ENCODE measurements around the gene GRK3.

GRK3 gene

GRCh38 chr22:25742918-25743708, 178.6 kb downstream of the GRK3 start:
- no peaks in the 10 kb centered on the region for H3K9me3 ChIP-seq (ENCODE audit: control insufficient read depth, low read length)
- no peak overlapping the region for H3K9ac ChIP-seq (ENCODE audit: low read length)
- H3K36me3 ChIP-seq (ENCODE audit: control insufficient read depth, insufficient read depth, low read length, severe bottlenecking): no peaks in the 10 kb centered on the region
- no peak overlapping the region for H3K4me3 ChIP-seq (ENCODE audit: low read length)
- H3K4me1 ChIP-seq (ENCODE audit: control insufficient read depth, insufficient read depth, low read length): peaks cover 25% of the 10 kb centered on the region
- H3K27me3 ChIP-seq (replicated peaks; ENCODE audit: control insufficient read depth, insufficient read depth, low read length): no peaks in the 10 kb centered on the region
- no peak for DNase-seq (ENCODE audit: low read depth)

- no peak for DNase-seq (ENCODE audit: low read depth)
- H3K4me3 ChIP-seq (ENCODE audit: low read length): no peak overlapping the region
- no peak overlapping the region for H3K9ac ChIP-seq (ENCODE audit: low read length)
- no peaks in the 10 kb centered on the region for H3K9me3 ChIP-seq (ENCODE audit: control insufficient read depth, low read length)
- H3K4me1 ChIP-seq (ENCODE audit: control insufficient read depth, insufficient read depth, low read length): peaks cover 26% of the 10 kb centered on the region
- no peaks in the 10 kb centered on the region for H3K27me3 ChIP-seq (replicated peaks; ENCODE audit: control insufficient read depth, insufficient read depth, low read length)
- H3K36me3 ChIP-seq (ENCODE audit: control insufficient read depth, insufficient read depth, low read length, severe bottlenecking): no peaks in the 10 kb centered on the region
Observed at GRCh38 chr22:25744694-25745093, 180.2 kb downstream of the GRK3 start.

- peaks cover 26% of the 10 kb centered on the region for H3K4me1 ChIP-seq (ENCODE audit: control insufficient read depth, insufficient read depth, low read length)
- no peak overlapping the region for H3K4me3 ChIP-seq (ENCODE audit: low read length)
- no peak overlapping the region for H3K9ac ChIP-seq (ENCODE audit: low read length)
- no peaks in the 10 kb centered on the region for H3K9me3 ChIP-seq (ENCODE audit: control insufficient read depth, low read length)
- H3K27me3 ChIP-seq (replicated peaks; ENCODE audit: control insufficient read depth, insufficient read depth, low read length): no peaks in the 10 kb centered on the region
- peak; percentile 52 for DNase-seq (ENCODE audit: low read depth)
- no peaks in the 10 kb centered on the region for H3K36me3 ChIP-seq (ENCODE audit: control insufficient read depth, insufficient read depth, low read length, severe bottlenecking)
Observed at GRCh38 chr22:25745341-25746011, 181.0 kb downstream of the GRK3 start.

- no peaks in the 10 kb centered on the region for H3K9me3 ChIP-seq (ENCODE audit: control insufficient read depth, low read length)
- no peaks in the 10 kb centered on the region for H3K36me3 ChIP-seq (ENCODE audit: control insufficient read depth, insufficient read depth, low read length, severe bottlenecking)
- H3K4me3 ChIP-seq (ENCODE audit: low read length): no peak overlapping the region
- H3K4me1 ChIP-seq (ENCODE audit: control insufficient read depth, insufficient read depth, low read length): peaks cover 26% of the 10 kb centered on the region
- H3K9ac ChIP-seq (ENCODE audit: low read length): no peak overlapping the region
- H3K27me3 ChIP-seq (replicated peaks; ENCODE audit: control insufficient read depth, insufficient read depth, low read length): no peaks in the 10 kb centered on the region
- peak; percentile 40 for DNase-seq (ENCODE audit: low read depth)
Observed at GRCh38 chr22:25746012-25746373, 181.5 kb downstream of the GRK3 start.

- Histone ChIP-seq H3K4me1 (ENCODE audit: control insufficient read depth, insufficient read depth, low read length) (peaks cover 28% of the 10 kb centered on the region), H3K4me3 (ENCODE audit: low read length) (peak overlapping the region; percentile 1), H3K36me3 (ENCODE audit: control insufficient read depth, insufficient read depth, low read length, severe bottlenecking) (no peaks in the 10 kb centered on the region), H3K9me3 (ENCODE audit: control insufficient read depth, low read length) (no peaks in the 10 kb centered on the region), H3K9ac (ENCODE audit: low read length) (peak overlapping the region; percentile 48), H3K27me3 (replicated peaks; ENCODE audit: control insufficient read depth, insufficient read depth, low read length) (no peaks in the 10 kb centered on the region)
- peak; percentile 95 for DNase-seq (ENCODE audit: low read depth)
Observed at GRCh38 chr22:25747245-25747944, 182.9 kb downstream of the GRK3 start.

- no peaks in the 10 kb centered on the region for H3K9me3 ChIP-seq (ENCODE audit: control insufficient read depth, low read length)
- H3K4me1 ChIP-seq (ENCODE audit: control insufficient read depth, insufficient read depth, low read length): peaks cover 28% of the 10 kb centered on the region
- peak overlapping the region; percentile 1 for H3K4me3 ChIP-seq (ENCODE audit: low read length)
- H3K9ac ChIP-seq (ENCODE audit: low read length): peak overlapping the region; percentile 48
- H3K36me3 ChIP-seq (ENCODE audit: control insufficient read depth, insufficient read depth, low read length, severe bottlenecking): no peaks in the 10 kb centered on the region
- H3K27me3 ChIP-seq (replicated peaks; ENCODE audit: control insufficient read depth, insufficient read depth, low read length): no peaks in the 10 kb centered on the region
- DNase-seq (ENCODE audit: low read depth): no peak
Observed at GRCh38 chr22:25748140-25748539, 183.7 kb downstream of the GRK3 start.

GRCh38 chr22:25748704-25749103, 184.2 kb downstream of the GRK3 start:
- no peak for DNase-seq (ENCODE audit: low read depth)
- no peak overlapping the region for H3K9ac ChIP-seq (ENCODE audit: low read length)
- no peaks in the 10 kb centered on the region for H3K9me3 ChIP-seq (ENCODE audit: control insufficient read depth, low read length)
- no peaks in the 10 kb centered on the region for H3K36me3 ChIP-seq (ENCODE audit: control insufficient read depth, insufficient read depth, low read length, severe bottlenecking)
- H3K27me3 ChIP-seq (replicated peaks; ENCODE audit: control insufficient read depth, insufficient read depth, low read length): no peaks in the 10 kb centered on the region
- H3K4me3 ChIP-seq (ENCODE audit: low read length): no peak overlapping the region
- H3K4me1 ChIP-seq (ENCODE audit: control insufficient read depth, insufficient read depth, low read length): peaks cover 28% of the 10 kb centered on the region

- peaks cover 28% of the 10 kb centered on the region for H3K4me1 ChIP-seq (ENCODE audit: control insufficient read depth, insufficient read depth, low read length)
- H3K27me3 ChIP-seq (replicated peaks; ENCODE audit: control insufficient read depth, insufficient read depth, low read length): no peaks in the 10 kb centered on the region
- no peak overlapping the region for H3K9ac ChIP-seq (ENCODE audit: low read length)
- H3K4me3 ChIP-seq (ENCODE audit: low read length): no peak overlapping the region
- no peaks in the 10 kb centered on the region for H3K9me3 ChIP-seq (ENCODE audit: control insufficient read depth, low read length)
- DNase-seq (ENCODE audit: low read depth): no peak
- no peaks in the 10 kb centered on the region for H3K36me3 ChIP-seq (ENCODE audit: control insufficient read depth, insufficient read depth, low read length, severe bottlenecking)
Observed at GRCh38 chr22:25749420-25750169, 185.1 kb downstream of the GRK3 start.

GRCh38 chr22:25750569-25751173, 186.2 kb downstream of the GRK3 start:
- Histone ChIP-seq H3K4me3 (ENCODE audit: low read length) (no peak overlapping the region), H3K36me3 (ENCODE audit: control insufficient read depth, insufficient read depth, low read length, severe bottlenecking) (no peaks in the 10 kb centered on the region), H3K4me1 (ENCODE audit: control insufficient read depth, insufficient read depth, low read length) (peaks cover 24% of the 10 kb centered on the region), H3K9me3 (ENCODE audit: control insufficient read depth, low read length) (no peaks in the 10 kb centered on the region), H3K9ac (ENCODE audit: low read length) (no peak overlapping the region), H3K27me3 (replicated peaks; ENCODE audit: control insufficient read depth, insufficient read depth, low read length) (no peaks in the 10 kb centered on the region)
- no peak for DNase-seq (ENCODE audit: low read depth)

- Histone ChIP-seq H3K4me3 (ENCODE audit: low read length) (no peak overlapping the region), H3K4me1 (ENCODE audit: control insufficient read depth, insufficient read depth, low read length) (peaks cover 19% of the 10 kb centered on the region), H3K9me3 (ENCODE audit: control insufficient read depth, low read length) (no peaks in the 10 kb centered on the region), H3K27me3 (replicated peaks; ENCODE audit: control insufficient read depth, insufficient read depth, low read length) (no peaks in the 10 kb centered on the region), H3K36me3 (ENCODE audit: control insufficient read depth, insufficient read depth, low read length, severe bottlenecking) (no peaks in the 10 kb centered on the region), H3K9ac (ENCODE audit: low read length) (no peak overlapping the region)
- DNase-seq (ENCODE audit: low read depth): no peak
Observed at GRCh38 chr22:25751174-25751581, 186.7 kb downstream of the GRK3 start.

Data from adipocyte (in vitro differentiated cells).